B cell (primary cell): ENCODE results near the gene FGF18. TPM values are rescaled to one million over a fixed set of nuclear protein-coding genes. Genes with fewer than 3 reads are reported as not detected.

Experiments
- ATAC-seq: fragments of 200-7000 bp; cut with Tn5 transposase; one replicate; pipeline ENCODE4 v1.10.0; 2021; ENCODE audit warnings: low read depth, mild to moderate bottlenecking, moderate number of reproducible peaks, moderate library complexity
- CTCF ChIA-PET: fragments of 350-600 bp; sonication (Branson Sonifier 250); formaldehyde crosslinking; loops from one replicate; lab custom pipeline; 2021; ENCODE audit warnings: antibody characterized with exemption, inconsistent platforms; lab: Charles Lee
- POLR2A ChIA-PET: fragments of 350-600 bp; sonication (Branson Sonifier 250); formaldehyde crosslinking; loops from one replicate; lab custom pipeline; 2021; ENCODE audit warnings: antibody characterized with exemption; lab: Charles Lee
- DNase-seq: peaks from one replicate; pipeline ENCODE4 v3.0.0; 2013
- H2AFZ ChIP-seq: 2 replicates; pipeline ENCODE4 v1.6.1; 2012; ENCODE audit warnings: mild to moderate bottlenecking, low read depth, low read length; ENCODE audit not compliant: insufficient read depth, poor library complexity, severe bottlenecking
- H3K27ac ChIP-seq, 2 donors: 1 replicate in 1 of 2; 2 replicates in 1 of 2; pipeline ENCODE4 v1.5.1; 2012 to 2013; ENCODE audit warnings: low read length in 2 of 2, mild to moderate bottlenecking in 2 of 2, moderate library complexity in 1 of 2
- H3K27me3 ChIP-seq, 4 experiments: fragments of 200-600 bp in 1 of 4; sonication (generic) in 1 of 4; replicated peaks in 1 of 4; 1 replicate in 2 of 4; 2 replicates in 2 of 4; pipeline versions ENCODE4 v1.6.1 to v1.7.0; 2013 to 2016; ENCODE audit warnings: low read length in 3 of 4, mild to moderate bottlenecking in 2 of 4, mixed read lengths in 1 of 4, moderate library complexity in 1 of 4; ENCODE audit not compliant: insufficient read depth in 4 of 4, control insufficient read depth in 3 of 4; ENCODE audit errors: control extremely low read depth in 1 of 4
- H3K36me3 ChIP-seq, 2 experiments: replicated peaks in 1 of 2; 1 replicate in 1 of 2; 2 replicates in 1 of 2; pipeline versions ENCODE4 v1.6.1 to v1.7.1; 2013; ENCODE audit warnings: low read length in 1 of 2; ENCODE audit not compliant: insufficient read depth in 2 of 2, control insufficient read depth in 1 of 2; ENCODE audit errors: control extremely low read depth in 1 of 2, extremely low read depth in 1 of 2
- H3K4me1 ChIP-seq, 2 donors: fragments of 200-600 bp in 1 of 2; sonication (generic) in 1 of 2; 1 replicate in 1 of 2; 2 replicates in 1 of 2; pipeline versions ENCODE4 v1.5.1 to v1.6.1; 2013 to 2017; ENCODE audit warnings: low read length in 2 of 2; ENCODE audit not compliant: control insufficient read depth in 2 of 2, insufficient read depth in 2 of 2
- H3K4me2 ChIP-seq: replicated peaks from 2 replicates; pipeline ENCODE3; 2012; ENCODE audit warnings: mild to moderate bottlenecking, low read depth, low read length; ENCODE audit not compliant: poor library complexity, severe bottlenecking
- H3K4me3 ChIP-seq, 5 experiments: fragments of 200-600 bp in 1 of 5; sonication (generic) in 1 of 5; 1 replicate in 3 of 5; 2 replicates in 2 of 5; pipeline versions ENCODE4 v1.5.1 to v1.7.0; 2011 to 2016; ENCODE audit warnings: low read length in 4 of 5, mild to moderate bottlenecking in 4 of 5, low read depth in 2 of 5, control low read depth in 1 of 5, moderate library complexity in 1 of 5; ENCODE audit not compliant: insufficient read depth in 1 of 5; ENCODE audit errors: control extremely low read depth in 1 of 5, extremely low read depth in 1 of 5
- H3K79me2 ChIP-seq: fragments of 200-600 bp; sonication (generic); one replicate; pipeline ENCODE4 v1.6.0; 2016; ENCODE audit warnings: low read length; ENCODE audit not compliant: control insufficient read depth, insufficient read depth
- H3K9ac ChIP-seq: fragments of 200-600 bp; sonication (generic); 2 replicates; pipeline ENCODE4 v1.6.1; 2017; ENCODE audit warnings: mild to moderate bottlenecking, low read length, moderate library complexity
- H3K9me3 ChIP-seq, 3 donors: one replicate each; pipeline versions ENCODE4 v1.6.1 to v1.7.1; 2013; ENCODE audit warnings: low read length in 2 of 3; ENCODE audit not compliant: control insufficient read depth in 2 of 3, insufficient read depth in 1 of 3; ENCODE audit errors: control extremely low read depth in 1 of 3
- H4K20me1 ChIP-seq: 2 replicates; pipeline ENCODE4 v1.6.0; 2012; ENCODE audit warnings: mild to moderate bottlenecking, low read length; ENCODE audit not compliant: insufficient read depth, control insufficient read depth, poor library complexity, severe bottlenecking
- H3K27ac Mint-ChIP-seq: one replicate; pipeline ENCODE4 v1.8.0; 2021; ENCODE audit warnings: mixed read lengths
- H3K27me3 Mint-ChIP-seq: one replicate; pipeline ENCODE4 v1.8.0; 2021; ENCODE audit warnings: mixed read lengths
- H3K4me1 Mint-ChIP-seq: one replicate; pipeline ENCODE4 v1.8.0; 2021; ENCODE audit warnings: mixed read lengths
- H3K4me3 Mint-ChIP-seq: one replicate; pipeline ENCODE4 v1.8.0; 2021; ENCODE audit warnings: mixed read lengths
- H3K9me3 Mint-ChIP-seq: one replicate; pipeline ENCODE4 v1.8.0; 2022; ENCODE audit warnings: mixed read lengths; ENCODE audit not compliant: insufficient read depth
- EZH2 ChIP-seq: IDR thresholded peaks from 2 replicates; pipeline ENCODE4 v1.6.1; 2012; ENCODE audit warnings: borderline replicate concordance, low read depth, mild to moderate bottlenecking, moderate library complexity, low read length; ENCODE audit not compliant: insufficient read depth, poor library complexity, severe bottlenecking
- WGBS: methylation state at CpG from one replicate; pipeline ENCODE4 v1.1.5; 2013; ENCODE audit warnings: missing lambda C conversion rate; ENCODE audit not compliant: insufficient coverage; 5-methylcytosine and 5-hydroxymethylcytosine counted together
- intact Hi-C: fragments of 100-400 bp; cut with micrococcal nuclease; formaldehyde crosslinking; loops from one replicate; pipeline ENCODE4 v1.10.0; 2022
- polyA plus RNA-seq: library from polyadenylated mRNA; depleted of rRNA; stranded (reverse); fragments of >200 nt; gene quantifications from 2 replicates; pipeline ENCODE4 v1.2.3, GENCODE V29; 2012
- small RNA-seq: library from RNA; depleted of rRNA; stranded (forward); fragments of <200 nt; gene quantifications from one replicate; pipeline ENCODE3, GENCODE V24; 2012; ENCODE audit warnings: low replicate concordance, low read depth; ENCODE audit not compliant: insufficient read length
- total RNA-seq, 2 donors: library from RNA; stranded (reverse); fragments of 120-200 nt in 1 of 2; gene quantifications; 1 replicate in 1 of 2; 2 replicates in 1 of 2; pipeline versions ENCODE4 v1.2.3 to v1.2.4, GENCODE V29; 2013 to 2022
- TF ChIP-seq, protein P1 (sequence below): fragments of 200-600 bp; IDR thresholded peaks from one replicate; pipeline ENCODE4 v1.8.0; 2022; ENCODE audit warnings: antibody characterized with exemption, mild to moderate bottlenecking

Gene FGF18
- total and polyA plus RNA-seq, 2 donors (not counting 1 experiment from before 2014, with no cell fraction given): 0.06 to 0.15 TPM

DNA sequence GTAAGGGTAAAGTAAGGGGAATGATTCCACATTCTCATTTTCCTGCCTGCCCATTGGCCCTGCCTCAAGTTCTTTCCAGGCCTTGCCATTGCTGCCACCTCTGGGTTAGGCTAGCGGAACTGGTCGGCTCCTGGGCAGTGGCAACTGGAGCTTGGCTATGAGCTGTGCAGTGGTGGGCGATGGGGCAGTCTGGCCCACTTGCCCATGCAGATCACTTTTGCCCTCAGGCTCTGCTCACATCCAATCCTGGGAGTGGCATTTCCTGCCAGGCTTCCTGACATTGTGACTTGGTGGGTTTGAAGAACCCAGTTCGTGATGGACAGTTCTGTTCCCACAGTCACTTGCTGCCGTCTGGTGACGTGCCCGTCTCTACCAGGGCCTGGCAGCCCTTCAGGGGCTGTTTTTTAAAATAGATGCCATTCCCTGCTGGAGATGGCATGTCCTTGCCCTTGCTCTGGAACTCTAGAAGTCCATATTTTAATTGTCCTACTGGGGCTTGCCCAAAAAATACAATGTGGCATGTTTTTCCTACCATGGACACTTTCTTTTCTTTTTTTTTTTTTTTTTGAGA lies 86.1 kb downstream of the FGF18 start:
- no peak for DNase-seq
- POLR2A ChIA-PET: no interaction called here
- H3K27ac ChIP-seq: no peak overlapping the region
- no peaks in the 10 kb centered on the region for H3K79me2 ChIP-seq
- intact Hi-C loops: no loop called here
- no peaks in the 10 kb centered on the region for H3K36me3 ChIP-seq
- no peak for ATAC-seq
- H3K9ac ChIP-seq: no peak overlapping the region
- TF ChIP-seq, protein P1, sequence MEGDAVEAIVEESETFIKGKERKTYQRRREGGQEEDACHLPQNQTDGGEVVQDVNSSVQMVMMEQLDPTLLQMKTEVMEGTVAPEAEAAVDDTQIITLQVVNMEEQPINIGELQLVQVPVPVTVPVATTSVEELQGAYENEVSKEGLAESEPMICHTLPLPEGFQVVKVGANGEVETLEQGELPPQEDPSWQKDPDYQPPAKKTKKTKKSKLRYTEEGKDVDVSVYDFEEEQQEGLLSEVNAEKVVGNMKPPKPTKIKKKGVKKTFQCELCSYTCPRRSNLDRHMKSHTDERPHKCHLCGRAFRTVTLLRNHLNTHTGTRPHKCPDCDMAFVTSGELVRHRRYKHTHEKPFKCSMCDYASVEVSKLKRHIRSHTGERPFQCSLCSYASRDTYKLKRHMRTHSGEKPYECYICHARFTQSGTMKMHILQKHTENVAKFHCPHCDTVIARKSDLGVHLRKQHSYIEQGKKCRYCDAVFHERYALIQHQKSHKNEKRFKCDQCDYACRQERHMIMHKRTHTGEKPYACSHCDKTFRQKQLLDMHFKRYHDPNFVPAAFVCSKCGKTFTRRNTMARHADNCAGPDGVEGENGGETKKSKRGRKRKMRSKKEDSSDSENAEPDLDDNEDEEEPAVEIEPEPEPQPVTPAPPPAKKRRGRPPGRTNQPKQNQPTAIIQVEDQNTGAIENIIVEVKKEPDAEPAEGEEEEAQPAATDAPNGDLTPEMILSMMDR: no peak
- TF ChIP-seq EZH2: no peak
- no peaks in the 10 kb centered on the region for H3K9me3 ChIP-seq
- no peaks in the 10 kb centered on the region for H4K20me1 ChIP-seq
- H3K4me1 ChIP-seq: no peaks in the 10 kb centered on the region
- H3K4me2 ChIP-seq: no peak overlapping the region
- no peak overlapping the region for H3K4me3 ChIP-seq
- H3K4me3 Mint-ChIP-seq: no peak overlapping the region
- H3K27ac Mint-ChIP-seq: no peak overlapping the region
- H3K27me3 Mint-ChIP-seq: peaks cover 8% of the 10 kb centered on the region
- CTCF ChIA-PET: no interaction called here
- no peaks in the 10 kb centered on the region for H3K9me3 Mint-ChIP-seq
- peaks cover 0 to 3% (median 0%) of the 10 kb centered on the region in 4 experiments for H3K27me3 ChIP-seq
- WGBS: 77% methylated on average over 6 of the region's 7 CpGs
- no peaks in the 10 kb centered on the region for H3K4me1 Mint-ChIP-seq
- H2AFZ ChIP-seq: no peak overlapping the region

DNA sequence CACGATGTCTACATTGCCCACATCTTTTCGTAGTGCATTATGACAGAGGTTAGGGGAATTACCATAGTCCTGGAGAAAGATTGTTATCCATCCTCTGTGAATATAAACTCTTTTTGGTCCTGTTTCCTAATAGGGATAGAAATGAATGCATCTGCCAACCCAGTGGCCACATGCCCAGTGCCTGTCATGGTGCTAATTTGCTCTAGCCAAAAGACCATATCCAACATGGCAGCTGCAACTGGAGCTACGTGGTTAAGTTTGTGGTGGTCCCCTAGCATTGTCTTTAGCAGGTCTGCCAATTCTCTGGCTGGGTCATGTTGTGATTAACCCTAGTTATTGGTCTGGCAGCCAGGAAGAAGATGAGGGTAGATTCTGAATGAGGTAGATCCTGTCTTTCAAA lies 87.5 kb downstream of the FGF18 start:
- Histone ChIP-seq H3K9me3 (no peaks in the 10 kb centered on the region), H3K27me3 (peaks cover 0 to 3% (median 0%) of the 10 kb centered on the region in 4 experiments), H3K4me2 (no peak overlapping the region), H2AFZ (no peak overlapping the region), H3K36me3 (no peaks in the 10 kb centered on the region), H3K9ac (no peak overlapping the region), H3K4me1 (no peaks in the 10 kb centered on the region), H3K79me2 (no peaks in the 10 kb centered on the region), H3K27ac (no peak overlapping the region), H3K4me3 (no peak overlapping the region), H4K20me1 (no peaks in the 10 kb centered on the region)
- Mint-ChIP-seq H3K9me3 (no peaks in the 10 kb centered on the region), H3K27me3 (peaks cover 12% of the 10 kb centered on the region), H3K27ac (no peak overlapping the region), H3K4me1 (no peaks in the 10 kb centered on the region), H3K4me3 (no peak overlapping the region)
- no peak for ATAC-seq
- TF ChIP-seq, protein P1: no peak
- no peak for TF ChIP-seq EZH2
- DNase-seq: no peak
- CTCF ChIA-PET: no interaction called here
- POLR2A ChIA-PET: no interaction called here
- no CpG with 5 or more reads among the region's 3 CpGs for WGBS
- intact Hi-C loops: no loop called here

Small RNA genes lying within 50 kb of the gene (small RNA-seq; reads per million reads assigned to genes)
- gene MIR3912: not detected

Other genes starting within 250 kb of the FGF18 start
- not detected in 2 replicates for gene TLX3, start 110.4 kb upstream of the FGF18 start, total RNA-seq
- not detected in 2 replicates for gene TLX3, start 110.4 kb upstream of the FGF18 start, polyA plus RNA-seq
- 819 and 920 TPM in 2 replicates for gene NPM1, start 31.8 kb upstream of the FGF18 start, total RNA-seq
- 158 and 395 TPM in 2 replicates for gene NPM1, start 31.8 kb upstream of the FGF18 start, polyA plus RNA-seq